GM19043 (cell line): ENCODE results near the gene SYNPO.

ENCODE experiments used
- ATAC-seq: cut with Tn5 transposase; IDR thresholded peaks from one replicate; pipeline ENCODE4 v1.9.1; 2021; ENCODE audit warnings: low read depth; ENCODE audit not compliant: unreplicated experiment

SYNPO gene

DNA sequence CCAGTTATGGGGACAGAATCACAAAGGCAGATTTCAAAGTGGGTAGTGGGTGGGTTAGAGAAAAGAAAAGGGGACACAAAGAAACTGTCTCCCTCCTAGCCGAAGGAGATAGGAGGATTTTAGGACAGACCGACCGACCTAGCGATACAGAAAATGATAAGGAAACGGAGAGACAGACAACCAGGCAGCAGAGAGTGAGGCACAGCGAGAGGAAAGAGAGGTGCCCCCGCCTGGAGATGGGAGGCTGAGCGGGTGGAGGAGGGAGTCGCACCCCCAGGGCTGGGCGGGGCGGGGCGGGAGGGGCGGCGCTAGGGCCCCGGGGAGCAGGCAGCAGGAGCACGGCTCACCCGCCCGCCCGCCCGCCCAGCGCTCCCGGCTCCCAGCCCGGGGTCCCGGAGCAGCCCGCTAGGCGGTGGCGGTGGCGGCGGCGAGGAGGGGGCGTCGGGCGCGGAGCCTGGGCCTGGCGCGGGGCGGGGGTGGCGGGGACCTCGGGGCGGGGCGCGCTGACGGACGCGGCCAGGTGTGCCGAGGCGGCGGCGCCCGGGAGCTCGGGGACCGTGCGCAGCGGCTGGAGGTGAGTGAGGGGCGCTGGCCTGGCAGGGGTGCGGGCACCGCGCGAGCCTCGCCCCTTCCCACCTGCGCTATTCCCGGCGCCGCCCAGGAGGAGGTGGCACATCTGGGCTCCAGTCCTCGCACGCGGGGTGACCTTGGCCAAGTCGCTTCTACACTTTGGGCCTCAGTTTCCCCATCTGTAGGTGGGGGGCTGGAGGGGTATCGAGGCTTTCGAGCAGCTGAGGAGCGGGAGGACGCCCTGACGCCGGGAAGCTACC, 15.9 kb upstream of the SYNPO start:
- peak; percentile 38 for ATAC-seq

DNA sequence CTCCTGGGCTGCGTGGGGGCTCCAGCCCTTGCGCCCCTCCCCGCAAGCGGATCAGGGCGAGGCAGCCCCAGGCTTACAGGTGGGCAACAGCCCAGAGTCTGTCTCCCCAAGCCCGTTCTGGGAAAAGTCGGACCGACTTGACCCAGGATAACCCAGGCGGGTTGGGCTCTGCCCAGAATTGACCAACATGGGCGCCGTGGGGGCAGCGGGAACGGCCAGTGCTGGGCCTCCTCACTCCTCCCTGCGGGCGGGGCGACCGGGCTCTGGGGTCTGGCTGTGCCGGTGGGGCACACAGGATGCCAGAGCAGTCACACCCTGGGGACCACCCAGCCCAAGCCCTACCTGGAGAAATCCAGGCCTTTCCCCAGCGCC, 15.3 kb upstream of the SYNPO start:
- no peak for ATAC-seq

DNA sequence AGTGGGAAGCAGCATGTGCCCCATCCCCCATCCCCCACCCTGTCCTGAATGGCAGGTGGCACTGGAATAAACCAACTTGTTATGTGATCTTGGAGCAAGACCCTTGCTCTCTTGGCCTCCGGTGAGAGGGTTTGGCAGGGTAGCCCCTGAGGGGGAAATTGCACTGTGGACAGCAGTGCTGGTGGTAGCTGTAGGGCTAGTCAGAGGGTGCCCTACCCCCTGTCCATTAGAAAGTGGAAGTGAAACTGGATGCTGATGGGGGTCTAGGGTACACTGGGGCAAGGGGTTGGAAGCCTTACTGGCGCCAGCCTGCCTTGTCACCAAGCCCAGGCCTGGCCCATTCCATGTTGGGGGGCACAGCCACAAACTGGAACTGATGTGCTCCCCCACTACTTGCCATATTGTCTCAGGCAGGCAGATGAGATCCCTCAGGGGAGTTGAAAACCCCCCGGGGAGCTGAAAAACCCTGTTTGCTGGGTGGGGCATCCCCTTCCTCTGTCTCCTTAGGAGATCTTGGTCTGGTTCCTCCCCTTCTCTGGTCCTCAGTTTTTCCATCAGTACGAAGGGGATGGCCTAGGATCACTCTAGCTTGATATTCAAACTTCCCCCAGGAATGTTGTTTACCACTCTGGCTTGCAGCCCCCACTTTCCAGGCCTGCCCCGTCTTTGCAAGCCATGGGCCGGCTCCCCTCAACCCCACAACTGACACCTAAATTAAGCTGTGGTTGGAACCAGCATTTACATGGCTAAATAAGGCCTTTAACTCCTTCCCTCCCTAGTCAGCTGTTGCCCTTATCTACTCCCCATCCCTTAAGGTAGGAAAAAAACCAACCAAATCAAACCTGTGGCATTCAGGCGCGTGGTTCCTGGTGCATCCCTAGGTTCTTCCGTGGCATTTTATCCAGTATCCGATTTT, 14.4 kb upstream of the SYNPO start:
- peak; percentile 42 for ATAC-seq

DNA sequence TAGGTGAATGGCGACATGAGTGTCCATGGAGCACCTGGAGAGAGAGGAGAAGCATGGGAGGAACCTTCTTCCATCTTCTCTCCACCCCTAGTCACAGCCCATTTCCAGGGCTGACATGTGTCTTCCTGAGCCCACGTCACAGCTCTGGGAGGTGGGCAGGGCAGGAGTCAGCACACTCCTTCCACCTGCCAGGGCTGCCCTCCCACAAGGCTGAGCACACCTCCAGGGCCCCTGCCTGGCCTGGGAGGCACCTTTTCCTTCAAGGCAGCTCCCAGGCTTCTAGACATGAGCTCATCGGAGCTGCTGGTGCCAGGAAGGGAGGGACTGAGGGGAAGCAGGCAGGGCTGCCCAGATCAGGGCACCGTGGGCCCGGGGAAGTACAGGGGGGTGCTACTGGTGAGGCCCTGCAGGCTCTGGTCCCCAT, 13.6 kb upstream of the SYNPO start:
- ATAC-seq: no peak

DNA sequence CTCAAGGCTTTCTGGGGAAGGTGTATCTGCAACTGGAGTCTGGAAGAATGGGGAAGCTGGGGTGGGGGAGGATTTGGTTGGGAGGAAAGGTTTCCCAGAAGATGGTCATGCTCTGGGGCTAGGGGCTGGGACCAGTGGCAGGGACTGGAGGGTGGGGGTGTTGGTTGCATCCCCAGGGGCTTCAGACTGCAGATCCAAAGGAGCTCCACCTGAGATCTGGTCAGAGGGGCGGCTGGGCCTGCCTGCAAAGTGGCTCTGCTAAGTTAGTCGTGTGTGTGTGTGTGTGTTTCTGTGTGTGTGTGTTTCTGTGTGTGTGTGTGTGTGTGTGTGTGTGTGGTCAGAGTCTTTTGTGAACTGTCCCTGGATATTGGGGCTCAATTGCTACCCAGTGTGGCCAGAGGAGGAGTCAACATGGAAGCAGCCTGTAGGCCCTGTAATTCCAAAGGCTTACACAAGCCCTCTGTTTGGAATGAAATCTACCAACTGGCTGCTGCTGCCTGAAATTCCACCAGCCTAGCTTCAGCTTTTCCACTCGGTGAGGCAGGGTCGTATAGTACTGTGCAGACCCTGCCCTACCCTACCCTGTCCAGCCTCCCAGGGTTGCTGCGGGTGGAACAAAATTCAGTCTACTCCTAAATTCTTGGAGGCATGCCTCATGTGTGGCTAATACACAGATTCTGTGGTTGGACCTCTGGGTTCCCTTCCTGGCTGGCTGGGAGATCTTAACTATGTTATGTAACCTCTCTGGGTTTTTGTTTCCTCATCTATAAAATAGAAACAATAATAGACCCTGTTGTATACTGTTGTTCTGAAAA, 12.5 kb upstream of the SYNPO start:
- ATAC-seq: no peak

DNA sequence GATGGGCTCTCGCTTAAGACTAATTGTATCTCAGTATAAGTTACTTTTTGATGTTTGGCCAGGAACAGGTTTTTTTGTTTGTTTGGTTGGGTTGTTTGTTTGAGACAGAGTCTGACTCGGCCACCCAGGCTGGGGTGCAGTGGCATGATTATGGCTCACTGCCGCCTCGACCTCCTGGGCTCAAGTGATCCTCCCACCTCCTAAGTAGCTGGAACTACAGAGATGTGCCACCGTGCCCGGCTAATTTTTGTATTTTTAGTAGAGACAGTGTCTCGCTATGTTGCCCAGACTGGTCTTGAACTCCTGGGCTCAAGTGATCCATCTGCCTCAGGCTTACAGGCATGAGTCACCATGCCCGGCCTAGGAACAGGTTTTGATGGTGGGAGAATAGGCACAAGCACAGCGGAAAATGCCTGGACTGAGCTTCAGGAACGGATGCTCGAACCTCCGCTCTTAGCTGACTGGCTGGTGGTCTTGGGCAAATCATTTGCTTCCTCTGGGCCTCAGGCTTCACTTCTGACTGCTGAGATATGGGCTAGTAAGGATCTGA, 11.4 kb upstream of the SYNPO start:
- no peak for ATAC-seq

GRCh38 chr5:150630016-150630415, 10.4 kb upstream of the SYNPO start:
- no peak for ATAC-seq

DNA sequence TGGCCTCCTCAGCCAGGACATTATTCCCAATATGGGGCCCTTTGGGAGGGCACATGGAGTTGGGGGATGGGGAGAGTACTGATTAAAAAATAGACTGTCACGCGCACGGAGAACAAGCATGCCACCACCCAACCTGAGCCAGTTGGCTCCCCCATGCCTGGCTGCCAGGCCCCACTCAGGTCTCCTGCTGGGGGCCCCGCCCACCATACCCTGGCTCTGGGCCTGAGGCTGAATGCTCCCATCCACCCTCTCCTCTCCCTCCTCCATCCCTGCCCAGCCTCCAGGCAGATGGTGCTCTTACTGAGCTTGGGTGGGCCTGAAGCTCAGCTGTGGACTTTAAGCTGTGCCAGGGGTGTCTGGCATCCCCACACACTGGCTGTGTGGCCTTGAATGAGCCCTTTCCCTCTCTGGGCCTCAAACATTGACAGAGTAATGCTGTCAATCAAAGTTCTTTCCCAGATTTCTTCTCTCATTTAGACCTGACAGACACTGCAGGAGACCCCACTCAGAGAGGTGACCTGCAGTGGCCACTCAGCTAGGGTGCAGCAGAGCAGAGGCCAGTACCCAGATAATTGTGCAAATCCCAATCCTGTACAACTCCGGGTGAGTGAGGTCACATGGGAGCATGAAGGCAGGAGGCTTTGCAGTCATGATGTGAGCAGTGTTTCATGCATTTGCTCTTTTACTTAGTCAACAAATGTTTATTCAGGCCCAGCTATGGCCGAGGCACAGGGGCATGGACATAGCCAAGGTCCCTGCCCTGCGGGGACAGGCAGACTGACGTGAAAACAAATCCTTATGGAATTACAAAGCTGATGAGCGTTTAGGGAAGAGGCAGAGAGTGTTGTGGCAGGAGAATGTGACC, 9.8 kb upstream of the SYNPO start:
- ATAC-seq: no peak

- ATAC-seq: no peak
Measured at GRCh38 chr5:150631326-150631701, 9.1 kb upstream of the SYNPO start.

DNA sequence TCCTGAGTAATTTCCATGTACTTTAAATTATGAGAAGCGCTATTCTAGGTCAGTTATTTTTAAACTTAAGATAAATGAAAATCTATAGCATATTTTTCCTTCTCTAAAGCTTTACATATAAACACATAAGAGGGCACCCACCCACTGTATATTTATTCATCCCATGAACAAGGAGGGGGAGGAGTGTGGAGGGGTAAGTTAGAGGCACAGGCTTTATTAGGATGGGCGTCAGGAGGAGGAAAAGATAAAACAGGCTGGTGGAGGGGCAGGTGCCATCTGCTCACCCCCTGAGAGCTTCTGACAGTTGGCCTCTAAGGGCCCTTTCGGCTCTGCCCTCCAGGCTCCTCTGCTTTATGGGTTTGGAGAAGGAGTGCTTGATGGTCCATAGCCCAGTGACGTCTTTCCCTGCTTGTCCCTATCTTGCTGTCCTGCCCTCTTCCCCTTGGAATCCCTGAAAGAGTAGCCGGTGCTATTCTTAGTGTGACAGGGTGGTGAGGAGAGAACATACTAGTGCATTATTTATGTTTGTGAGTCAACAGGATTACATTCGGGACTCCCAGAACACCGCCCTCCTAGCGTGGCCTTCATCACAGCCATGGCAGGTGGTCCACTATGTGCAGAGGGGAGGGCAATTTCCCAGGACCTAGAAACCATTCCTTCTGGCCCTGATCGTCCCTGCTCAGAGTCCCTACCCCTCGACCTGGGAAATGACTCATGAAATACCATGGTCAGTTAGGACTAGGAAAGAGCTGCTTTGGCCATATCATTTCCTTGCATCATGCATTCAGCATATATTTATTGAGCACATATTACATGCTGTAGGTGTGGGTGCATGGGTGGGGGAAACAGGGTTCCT, 7.9 kb upstream of the SYNPO start:
- no peak for ATAC-seq

- ATAC-seq: no peak
Measured at GRCh38 chr5:150633429-150633828, 7.0 kb upstream of the SYNPO start.

DNA sequence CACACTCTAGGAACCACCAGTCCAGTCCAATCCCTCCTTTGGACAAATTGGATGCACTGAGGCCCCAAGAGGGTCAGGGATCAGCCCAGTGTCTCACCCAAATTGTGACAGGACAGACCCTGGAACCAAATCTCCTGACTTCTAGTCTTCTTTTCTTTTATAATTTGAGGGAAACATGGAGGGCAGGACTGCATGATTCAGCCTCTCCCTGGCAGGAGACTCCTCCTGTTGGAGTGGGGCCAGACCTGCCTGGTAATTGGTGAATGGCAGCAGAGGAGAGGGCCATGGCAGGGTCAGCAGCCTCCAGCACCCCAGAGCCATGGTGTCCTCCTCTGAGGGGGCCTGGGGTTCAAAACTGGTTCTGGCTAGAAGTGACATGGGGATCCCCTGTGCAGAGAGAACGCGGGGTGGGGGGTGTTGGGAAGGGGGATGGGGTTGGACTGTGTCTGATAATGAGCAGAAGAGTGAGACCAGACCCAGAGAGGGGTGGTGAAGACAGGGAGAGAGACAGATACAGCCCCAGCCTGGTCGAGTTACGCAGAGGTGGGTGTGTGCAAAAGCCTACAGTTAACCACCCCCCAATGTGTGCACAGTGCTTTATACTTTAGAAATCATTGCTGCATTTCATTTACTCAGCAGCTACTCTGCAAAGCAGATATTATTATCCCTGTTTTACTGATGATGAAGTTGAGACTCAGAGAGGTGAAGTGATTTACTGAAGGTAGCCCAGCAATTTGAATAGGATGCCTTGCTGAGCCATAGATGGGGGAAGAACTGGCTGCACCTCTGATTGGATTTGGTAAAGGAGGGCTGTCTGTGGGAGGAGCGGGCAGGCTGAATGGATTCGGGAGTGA, 3.8 kb upstream of the SYNPO start:
- no peak for ATAC-seq

- ATAC-seq: no peak
Measured at GRCh38 chr5:150637245-150638052, 3.0 kb upstream of the SYNPO start.

- ATAC-seq: no peak
Measured at GRCh38 chr5:150638053-150638444, 2.4 kb upstream of the SYNPO start.

GRCh38 chr5:150638488-150639376, 1.7 kb upstream of the SYNPO start:
- no peak for ATAC-seq

- ATAC-seq: no peak
Measured at GRCh38 chr5:150639377-150639692, 1.1 kb upstream of the SYNPO start.
